H1 (cell line): ENCODE results near the gene MRPL11. TPM values are rescaled to one million over a fixed set of nuclear protein-coding genes. Genes with fewer than 3 reads are reported as not detected.

ENCODE experiments used
- CTCF ChIA-PET: fragments of 300-600 bp; sonication (Branson Sonifier 250); formaldehyde crosslinking; loops from one replicate; lab custom pipeline; 2021; ENCODE audit not compliant: partially characterized antibody; lab: Charles Lee
- POLR2A ChIA-PET: fragments of 300-600 bp; sonication (Branson Sonifier 250); formaldehyde crosslinking; loops from one replicate; lab custom pipeline; 2021; ENCODE audit warnings: inconsistent platforms; ENCODE audit not compliant: partially characterized antibody; lab: Charles Lee
- DNase-seq, 2 experiments: peaks; one replicate each; pipeline versions ENCODE4 v3.0.0 to v3.0.0-alpha.2; 2010 to 2022; ENCODE audit warnings: low spot score in 2 of 2, low read depth in 1 of 2, mixed read lengths in 1 of 2
- FAIRE-seq: peaks from 2 replicates; lab custom pipeline; 2011; peaks lifted over from hg19 to GRCh38; lab: Jason Lieb, UNC
- H2AFZ ChIP-seq: 2 replicates; pipeline ENCODE4 v1.8.1; 2012; ENCODE audit warnings: low read length, inconsistent platforms
- H2AK5ac ChIP-seq: 2 replicates; pipeline ENCODE4 v1.6.1; 2013; ENCODE audit warnings: low read depth, low read length
- H2BK120ac ChIP-seq: replicated peaks from 2 replicates; pipeline ENCODE3; 2013; ENCODE audit warnings: low read depth, low read length, inconsistent platforms
- H2BK12ac ChIP-seq: 2 replicates; pipeline ENCODE4 v1.6.1; 2013; ENCODE audit warnings: low read depth, low read length
- H2BK15ac ChIP-seq: 2 replicates; pipeline ENCODE4 v1.6.1; 2013; ENCODE audit warnings: low read length
- H2BK20ac ChIP-seq: 2 replicates; pipeline ENCODE4 v1.6.1; 2013; ENCODE audit warnings: low read length
- H2BK5ac ChIP-seq: 2 replicates; pipeline ENCODE4 v1.6.1; 2013; ENCODE audit warnings: low read depth, low read length
- H3K14ac ChIP-seq: 2 replicates; pipeline ENCODE4 v1.6.1; 2013; ENCODE audit warnings: inconsistent platforms; ENCODE audit not compliant: insufficient read length
- H3K18ac ChIP-seq: 2 replicates; pipeline ENCODE4 v1.6.1; 2013; ENCODE audit warnings: low read length; ENCODE audit errors: extremely low read depth
- H3K23ac ChIP-seq: 2 replicates; pipeline ENCODE4 v1.6.1; 2013; ENCODE audit warnings: inconsistent platforms; ENCODE audit not compliant: insufficient read length
- H3K23me2 ChIP-seq: 2 replicates; pipeline ENCODE4 v1.6.1; 2013; ENCODE audit warnings: low read depth, low read length
- H3K27ac ChIP-seq: 2 replicates; pipeline ENCODE4 v1.6.1; 2011; ENCODE audit warnings: low read depth, low read length, inconsistent platforms
- H3K27me3 ChIP-seq, 4 experiments: replicated peaks in 1 of 4; 1 replicate in 1 of 4; 2 replicates in 3 of 4; pipeline versions ENCODE4 v1.6.1 to v1.8.1; 2011 to 2013; ENCODE audit warnings: low read length in 3 of 4, mild to moderate bottlenecking in 3 of 4, inconsistent platforms in 2 of 4, mixed read lengths in 2 of 4, moderate library complexity in 1 of 4; ENCODE audit not compliant: control insufficient read depth in 3 of 4, insufficient read depth in 3 of 4; ENCODE audit errors: extremely low read depth in 1 of 4
- H3K36me3 ChIP-seq, 4 experiments: 2 replicates each; pipeline versions ENCODE4 v1.6.1 to v1.8.1; 2011 to 2013; ENCODE audit warnings: mild to moderate bottlenecking in 4 of 4, low read length in 3 of 4, moderate library complexity in 2 of 4, control low read depth in 1 of 4, inconsistent platforms in 1 of 4; ENCODE audit not compliant: insufficient read depth in 4 of 4, control insufficient read depth in 2 of 4
- H3K4ac ChIP-seq: replicated peaks from 2 replicates; pipeline ENCODE3; 2013; ENCODE audit warnings: low read length, low read depth, mixed read lengths, inconsistent platforms; ENCODE audit not compliant: insufficient read length
- H3K4me1 ChIP-seq, 4 experiments: replicated peaks in 1 of 4; 1 replicate in 1 of 4; 2 replicates in 3 of 4; pipeline versions ENCODE4 v1.6.1 to v1.8.1; 2011 to 2013; ENCODE audit warnings: low read length in 3 of 4, inconsistent platforms in 2 of 4, mixed read lengths in 1 of 4; ENCODE audit not compliant: insufficient read depth in 4 of 4, control insufficient read depth in 3 of 4
- H3K4me2 ChIP-seq, 2 experiments: 2 replicates each; pipeline versions ENCODE4 v1.6.1 to v1.8.1; 2011 to 2013; ENCODE audit warnings: low read depth in 2 of 2, low read length in 2 of 2, control low read depth in 1 of 2, inconsistent platforms in 1 of 2, mild to moderate bottlenecking in 1 of 2; ENCODE audit not compliant: insufficient read depth in 1 of 2
- H3K4me3 ChIP-seq, 4 experiments: fragments of 200-600, 300-600 bp in 1 of 4; sonication (generic), shearing (Covaris generic), sonication (Bioruptor Twin) in 1 of 4; 2 replicates each; pipeline versions ENCODE4 v1.5.1 to v1.8.1; 2011 to 2016; ENCODE audit warnings: low read length in 4 of 4, low read depth in 3 of 4, control low read depth in 2 of 4, inconsistent platforms in 2 of 4, mild to moderate bottlenecking in 2 of 4, mixed read lengths in 1 of 4, moderate library complexity in 1 of 4; ENCODE audit not compliant: insufficient read depth in 2 of 4; ENCODE audit errors: extremely low read depth in 1 of 4
- H3K56ac ChIP-seq: replicated peaks from 2 replicates; pipeline ENCODE3; 2013; ENCODE audit warnings: low read depth, mild to moderate bottlenecking, mixed read lengths, low read length, inconsistent platforms; ENCODE audit not compliant: insufficient read length
- H3K79me1 ChIP-seq: 2 replicates; pipeline ENCODE4 v1.6.1; 2013; ENCODE audit warnings: low read depth, low read length, control low read depth
- H3K79me2 ChIP-seq, 2 experiments: 2 replicates each; pipeline versions ENCODE4 v1.6.1 to v1.8.1; 2012 to 2013; ENCODE audit warnings: low read length in 2 of 2, mild to moderate bottlenecking in 2 of 2, inconsistent platforms in 1 of 2; ENCODE audit not compliant: insufficient read depth in 2 of 2, control insufficient read depth in 1 of 2
- H3K9ac ChIP-seq, 4 experiments: replicated peaks in 1 of 4; 1 replicate in 1 of 4; 2 replicates in 3 of 4; pipeline versions ENCODE4 v1.6.1 to v1.8.1; 2011 to 2013; ENCODE audit warnings: low read depth in 3 of 4, low read length in 3 of 4, control low read depth in 2 of 4, mild to moderate bottlenecking in 2 of 4, moderate library complexity in 2 of 4, inconsistent platforms in 1 of 4; ENCODE audit errors: extremely low read depth in 1 of 4
- H3K9me3 ChIP-seq, 2 experiments: 2 replicates each; pipeline versions ENCODE4 v1.6.1 to v1.8.1; 2012 to 2013; ENCODE audit warnings: mild to moderate bottlenecking in 2 of 2, moderate library complexity in 2 of 2, control low read depth in 1 of 2, inconsistent platforms in 1 of 2, low read depth in 1 of 2, low read length in 1 of 2, mixed read lengths in 1 of 2; ENCODE audit not compliant: insufficient read depth in 2 of 2
- H4K20me1 ChIP-seq, 2 experiments: replicated peaks in 1 of 2; 2 replicates each; pipeline versions ENCODE3 to v1.8.1; 2011 to 2013; ENCODE audit warnings: inconsistent platforms in 2 of 2, low read length in 2 of 2, mild to moderate bottlenecking in 1 of 2; ENCODE audit not compliant: insufficient read depth in 2 of 2, control insufficient read depth in 1 of 2
- H4K5ac ChIP-seq: 2 replicates; pipeline ENCODE4 v1.6.1; 2013; ENCODE audit warnings: low read length, low read depth, mixed read lengths, inconsistent platforms; ENCODE audit not compliant: insufficient read length
- H4K8ac ChIP-seq: 2 replicates; pipeline ENCODE4 v1.8.0; 2013; ENCODE audit warnings: mild to moderate bottlenecking, moderate library complexity, low read length, inconsistent platforms; ENCODE audit not compliant: insufficient read depth; ENCODE audit errors: extremely low read depth
- H4K91ac ChIP-seq: replicated peaks from 2 replicates; pipeline ENCODE3; 2013; ENCODE audit warnings: low read length, mixed read lengths, inconsistent platforms; ENCODE audit not compliant: insufficient read length
- CHD1 ChIP-seq: IDR thresholded peaks from 2 replicates; pipeline ENCODE4 v1.6.1; 2012; ENCODE audit warnings: low read depth, low read length, improper control_type of control experiment
- CHD2 ChIP-seq: IDR thresholded peaks from 2 replicates; pipeline ENCODE4 v1.6.1; 2012; ENCODE audit warnings: low read length, improper control_type of control experiment
- FOSL1 ChIP-seq: IDR thresholded peaks from 2 replicates; pipeline ENCODE4 v1.6.1; 2011; ENCODE audit warnings: mild to moderate bottlenecking, low read depth, low read length, moderate library complexity; ENCODE audit not compliant: insufficient read depth
- GABPA ChIP-seq: IDR thresholded peaks from 2 replicates; pipeline ENCODE4 v1.6.1; 2011; ENCODE audit warnings: mild to moderate bottlenecking, low read length, moderate library complexity, borderline replicate concordance; ENCODE audit not compliant: insufficient read depth
- KDM5A ChIP-seq: fragments of 200-600 bp; IDR thresholded peaks from 2 replicates; pipeline ENCODE4 v1.7.1; 2012; ENCODE audit warnings: mild to moderate bottlenecking, low read length, inconsistent platforms, mixed read lengths
- MAFK ChIP-seq: IDR thresholded peaks from 2 replicates; pipeline ENCODE4 v1.6.1; 2012; ENCODE audit warnings: low read depth, mild to moderate bottlenecking, improper control_type of control experiment, low read length
- PHF8 ChIP-seq: fragments of 200-600 bp; sonication (generic); conservative IDR thresholded peaks from 2 replicates; pipeline ENCODE4 v1.7.1; 2012; ENCODE audit warnings: low read depth, mild to moderate bottlenecking, inconsistent platforms, low read length, moderate library complexity
- RXRA ChIP-seq: IDR thresholded peaks from 2 replicates; pipeline ENCODE4 v1.6.1; 2011; ENCODE audit warnings: low read depth, mild to moderate bottlenecking, low read length, moderate library complexity; ENCODE audit not compliant: insufficient read depth
- SIRT6 ChIP-seq: IDR thresholded peaks from one replicate; pipeline ENCODE4 v1.7.1; 2012; ENCODE audit warnings: low read length, inconsistent platforms
- SP1 ChIP-seq: IDR thresholded peaks from 2 replicates; pipeline ENCODE4 v1.6.1; 2011; ENCODE audit warnings: low read depth, low read length
- TCF12 ChIP-seq: IDR thresholded peaks from 2 replicates; pipeline ENCODE4 v1.6.1; 2011; ENCODE audit warnings: low read depth, mild to moderate bottlenecking, low read length
- TEAD4 ChIP-seq: IDR thresholded peaks from 2 replicates; pipeline ENCODE4 v1.6.1; 2012; ENCODE audit warnings: low read depth, low read length, inconsistent platforms, mixed read lengths
- WGBS, 2 experiments: shearing (Covaris generic) in 1 of 2; methylation state at CpG; one replicate each; pipeline versions ENCODE4 v1.1.6 to v1.1.7; 2013 to 2015; ENCODE audit warnings: low lambda C conversion rate in 2 of 2, mixed read lengths in 2 of 2, inconsistent platforms in 1 of 2, low coverage in 1 of 2, missing lambda C conversion rate in 1 of 2; ENCODE audit not compliant: insufficient replicate concordance in 2 of 2, insufficient coverage in 1 of 2, insufficient read length in 1 of 2; ENCODE audit errors: extremely low coverage in 1 of 2, missing lambda C conversion rate in 1 of 2; 5-methylcytosine and 5-hydroxymethylcytosine counted together
- polyA plus RNA-seq, 7 experiments: library from polyadenylated mRNA; depleted of rRNA in 3 of 7; stranded (reverse) in 5 of 7; unstranded in 2 of 7; fragments of >200 nt in 5 of 7; fragments of 200-250 nt in 2 of 7; gene quantifications; 1 replicate in 5 of 7; 2 replicates in 1 of 7; 4 replicates in 1 of 7; pipeline versions ENCODE4 v1.2.1 to v1.2.3, GENCODE V29; 2011 to 2013; ENCODE audit warnings: missing spikeins in 2 of 7, mixed read lengths in 2 of 7
- total RNA-seq: library from RNA; stranded (reverse); fragmentation: NEBNext Ultra II Directional; extraction: Animal tissue kit (Norgen Biotek cat#: 25700); gene quantifications from 2 replicates; pipeline ENCODE4 v1.2.1, GENCODE V29; 2021

Gene MRPL11
- total and polyA plus RNA-seq, 2 of the 8 experiments (the other 6 are each of a cell fraction or from before 2014, with no cell fraction given): 105 to 141 TPM

DNA sequence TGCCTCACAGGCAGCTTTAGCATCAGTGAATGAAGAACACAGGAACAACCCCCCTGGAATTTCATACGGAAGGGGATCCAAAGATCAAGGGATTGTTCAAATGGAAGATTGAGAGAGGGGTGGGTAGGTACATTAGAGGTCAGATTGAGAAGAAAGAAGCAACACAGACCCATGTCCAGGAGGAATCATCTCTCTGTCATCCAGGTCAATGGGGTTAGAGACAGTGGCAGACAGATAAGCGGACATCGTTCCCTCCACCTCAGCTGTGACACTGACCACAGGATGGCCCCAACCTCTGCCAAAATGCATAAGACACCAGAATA lies 19.7 kb downstream of the MRPL11 start:
- no peak overlapping the region for H3K4me3 ChIP-seq
- H2BK20ac ChIP-seq: no peak overlapping the region
- H3K36me3 ChIP-seq: no peaks in the 10 kb centered on the region
- no peak overlapping the region for H2BK120ac ChIP-seq
- no peaks in the 10 kb centered on the region for H3K9me3 ChIP-seq
- H3K9ac ChIP-seq: no peak overlapping the region
- no peak overlapping the region for H4K91ac ChIP-seq
- no peak overlapping the region for H2AFZ ChIP-seq
- H3K79me1 ChIP-seq: no peaks in the 10 kb centered on the region
- no peak overlapping the region for H2BK5ac ChIP-seq
- DNase-seq (no peak), FAIRE-seq (no peak)
- H2BK15ac ChIP-seq: no peak overlapping the region
- H3K23me2 ChIP-seq: peaks cover 13% of the 10 kb centered on the region
- H2BK12ac ChIP-seq: no peak overlapping the region
- H3K27ac ChIP-seq: no peak overlapping the region
- WGBS, 2 experiments: 57% methylated on average over 3 of the region's 3 CpGs; no CpG with 5 or more reads in 1 of the 2 experiments
- peaks cover 13 to 33% (median 16%) of the 10 kb centered on the region in 4 experiments for H3K4me1 ChIP-seq
- peaks cover 16 to 24% of the 10 kb centered on the region in 2 experiments for H4K20me1 ChIP-seq
- H3K18ac ChIP-seq: no peak overlapping the region
- no peaks in the 10 kb centered on the region for H3K79me2 ChIP-seq
- no peak overlapping the region for H3K23ac ChIP-seq
- ChIA-PET CTCF (interaction anchor here (0.6 to 13.2 kb wide), 12 partner anchors 9 to 295 kb away, joined by 3 to 259 read pairs (median 12); partner anchors contain the start of genes DPP3 and MRPL11), POLR2A (interaction anchor here (0.8 to 7.3 kb wide), 5 partner anchors 8 to 75 kb away, joined by 3 to 78 read pairs (median 7); partner anchors contain the start of genes BRMS1, MRPL11 and SLC29A2)
- no peak overlapping the region for H4K5ac ChIP-seq
- H2AK5ac ChIP-seq: no peak overlapping the region
- H3K4me2 ChIP-seq: peak overlapping the region in 1 of 2 experiments; percentile 88; a peak in 1 of 4 replicates
- no peak overlapping the region for H3K56ac ChIP-seq
- H3K4ac ChIP-seq: no peak overlapping the region
- H3K14ac ChIP-seq: no peak overlapping the region
- peaks cover 13 to 28% (median 26%) of the 10 kb centered on the region in 4 experiments for H3K27me3 ChIP-seq
- TF ChIP-seq CHD1 (no peak), CHD2 (no peak), TCF12 (no peak), SP1 (no peak), KDM5A (no peak), MAFK (no peak), SIRT6 (no peak), TEAD4 (no peak), PHF8 (no peak), RXRA (no peak), GABPA (no peak), FOSL1 (no peak)
- H4K8ac ChIP-seq: no peak overlapping the region
